NCI-H526 (cell line): ENCODE measurements around the gene RNASE8.
"Not testable (repeated sequence)": the region's sequence is repeated elsewhere in the genome, so short reads cannot be mapped to it uniquely, and the experiment has no call there.

Experiments used
- DNase-seq, 2 experiments: peaks; one replicate each; lab custom pipeline; 2025; lab: John Stamatoyannopoulos, UW

Gene RNASE8

DNA sequence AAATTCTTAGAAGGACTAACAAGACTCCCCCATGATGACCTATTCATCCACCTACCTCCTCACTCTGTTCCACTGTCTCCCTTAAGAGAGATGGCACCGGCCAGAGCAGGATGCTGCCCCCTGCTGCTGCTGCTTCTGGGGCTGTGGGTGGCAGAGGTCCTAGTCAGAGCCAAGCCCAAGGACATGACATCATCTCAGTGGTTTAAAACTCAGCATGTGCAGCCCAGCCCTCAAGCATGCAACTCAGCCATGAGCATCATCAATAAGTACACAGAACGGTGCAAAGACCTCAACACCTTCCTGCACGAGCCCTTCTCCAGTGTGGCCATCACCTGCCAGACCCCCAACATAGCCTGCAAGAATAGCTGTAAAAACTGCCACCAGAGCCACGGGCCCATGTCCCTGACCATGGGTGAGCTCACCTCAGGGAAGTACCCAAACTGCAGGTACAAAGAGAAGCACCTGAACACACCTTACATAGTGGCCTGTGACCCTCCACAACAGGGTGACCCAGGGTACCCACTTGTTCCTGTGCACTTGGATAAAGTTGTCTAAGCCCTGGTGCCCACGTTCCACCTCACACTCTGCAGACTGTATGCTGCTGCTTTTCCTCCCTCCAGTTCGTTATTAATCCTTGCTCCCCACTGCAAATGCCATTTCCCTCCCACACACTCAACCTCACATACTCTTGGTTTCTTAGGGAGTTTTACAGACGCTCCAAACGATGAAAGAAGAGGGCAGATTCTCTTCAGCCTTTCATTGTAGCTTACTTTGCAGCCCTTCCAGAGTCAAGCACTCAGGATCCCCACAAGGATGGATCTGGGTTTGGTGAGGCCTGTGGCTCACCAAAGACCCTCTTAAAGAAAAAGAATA lies at the start of gene RNASE8:
RNASE8 (plus strand) TSS at position 20 of the 873 bp plus-strand sequence; CDS start at position 91, 71 bp downstream.
- DNase-seq = no peak

DNA sequence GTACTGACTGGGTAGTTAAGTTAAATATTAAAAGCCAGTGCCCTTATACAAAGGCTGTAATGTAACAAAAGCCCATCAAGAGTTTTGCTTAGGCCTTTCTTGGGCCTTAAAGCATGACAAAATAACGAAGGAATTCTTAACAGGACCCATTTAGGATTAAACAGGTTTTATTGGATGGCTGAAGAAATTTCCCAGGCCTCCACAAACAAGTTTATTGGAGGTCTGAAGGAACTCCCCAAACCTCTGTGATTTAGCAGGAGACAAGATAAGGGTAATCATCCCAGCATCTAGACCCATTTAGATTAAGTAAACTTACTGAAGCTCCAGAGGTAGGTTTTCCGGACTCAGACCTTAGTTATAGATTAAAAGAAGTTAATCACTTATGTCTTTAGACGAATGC lies 47.9 kb upstream of the RNASE8 start:
- not testable (repeated sequence) for DNase-seq

- DNase-seq = no peak
Observed at GRCh38 chr14:21011136-21011535, 46.5 kb upstream of the RNASE8 start.

DNA sequence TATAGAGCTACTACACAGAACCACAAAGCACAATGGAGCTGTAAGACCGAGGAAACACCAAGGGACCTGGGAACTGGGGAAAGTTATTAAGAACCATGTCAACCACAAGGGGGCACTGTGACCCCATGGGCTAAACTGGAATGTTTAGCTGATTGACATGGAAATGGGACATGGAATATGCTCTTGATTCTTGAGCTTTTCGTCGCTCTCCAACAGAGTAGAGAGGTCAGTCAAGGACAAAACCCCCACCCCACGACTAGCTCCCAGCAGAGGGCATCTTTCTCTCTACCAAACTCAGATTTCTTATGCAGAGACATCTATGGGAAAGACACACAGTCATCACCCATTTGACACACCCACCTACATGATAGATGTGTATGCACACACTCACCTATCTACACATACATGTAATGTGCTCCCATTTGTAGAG lies 42.8 kb upstream of the RNASE8 start:
- peak; percentile 86 to 92 for DNase-seq

GRCh38 chr14:21015312-21015711 lies 42.3 kb upstream of the RNASE8 start:
- DNase-seq = no peak

GRCh38 chr14:21016413-21017190 lies 41.0 kb upstream of the RNASE8 start:
- no peak for DNase-seq

GRCh38 chr14:21017528-21018245 lies 39.9 kb upstream of the RNASE8 start:
- no peak for DNase-seq

- no peak for DNase-seq
Observed at GRCh38 chr14:21018286-21018685, 39.3 kb upstream of the RNASE8 start.

- no peak for DNase-seq
Observed at GRCh38 chr14:21018781-21019180, 38.8 kb upstream of the RNASE8 start.

DNA sequence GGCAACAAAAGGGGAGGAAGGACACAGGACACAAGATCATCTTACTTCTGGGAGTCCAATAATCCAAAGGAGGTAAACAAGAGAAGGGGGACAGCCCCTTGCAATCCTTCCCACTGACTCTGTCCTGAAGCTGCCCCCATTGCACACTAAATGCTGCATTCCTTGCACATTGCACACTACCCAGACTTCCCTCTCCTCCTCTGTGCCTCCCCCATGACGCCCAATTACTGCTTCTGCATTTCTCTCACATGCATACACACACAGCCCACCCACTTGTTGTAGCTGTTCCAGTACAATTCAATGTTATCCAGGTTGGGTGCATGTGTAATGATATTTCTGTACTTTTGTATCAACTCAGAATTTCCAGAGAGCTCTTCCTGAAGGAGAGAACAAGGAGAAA lies 38.3 kb upstream of the RNASE8 start:
- no peak for DNase-seq

- DNase-seq = no peak
Observed at GRCh38 chr14:21020977-21021545, 36.6 kb upstream of the RNASE8 start.

DNA sequence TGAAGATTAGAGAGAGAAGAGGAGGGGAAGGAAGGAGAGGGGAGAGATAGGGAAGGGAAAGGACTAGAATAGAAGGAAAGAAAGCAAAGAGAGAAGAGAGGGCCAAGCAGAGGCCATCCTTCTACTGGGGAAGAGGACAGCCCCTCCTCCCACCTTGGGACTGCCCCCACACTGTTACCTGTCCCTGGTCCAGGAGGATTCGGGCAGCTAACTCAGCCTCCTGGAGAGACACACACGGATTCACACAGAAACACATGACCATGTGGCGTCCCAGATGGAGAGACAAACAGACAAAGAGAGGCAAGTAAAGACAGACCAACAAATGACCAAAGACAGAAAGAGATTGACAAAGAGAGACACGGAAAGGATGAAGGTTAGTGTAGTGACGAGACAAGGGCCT lies 34.9 kb upstream of the RNASE8 start:
- no peak for DNase-seq

DNA sequence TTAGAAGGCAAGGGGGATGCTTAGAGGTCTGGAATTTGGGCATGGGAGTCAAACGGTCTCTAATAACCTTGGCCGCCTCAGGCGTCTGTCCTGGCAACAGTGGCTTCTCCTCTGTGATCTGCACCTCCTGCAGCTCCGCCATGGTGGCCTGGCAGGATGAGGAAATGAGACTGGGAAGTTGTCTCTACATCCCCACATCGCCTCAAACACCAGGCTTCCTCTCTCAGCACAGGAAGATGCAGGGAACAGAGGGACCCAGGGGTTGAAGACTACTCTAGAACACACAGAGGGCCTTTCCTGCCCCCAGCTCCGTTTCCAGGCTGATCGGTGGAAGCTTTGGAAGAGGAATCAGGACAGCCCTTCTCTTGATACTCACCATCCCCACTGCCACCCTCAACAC lies 34.4 kb upstream of the RNASE8 start:
- no peak for DNase-seq

DNA sequence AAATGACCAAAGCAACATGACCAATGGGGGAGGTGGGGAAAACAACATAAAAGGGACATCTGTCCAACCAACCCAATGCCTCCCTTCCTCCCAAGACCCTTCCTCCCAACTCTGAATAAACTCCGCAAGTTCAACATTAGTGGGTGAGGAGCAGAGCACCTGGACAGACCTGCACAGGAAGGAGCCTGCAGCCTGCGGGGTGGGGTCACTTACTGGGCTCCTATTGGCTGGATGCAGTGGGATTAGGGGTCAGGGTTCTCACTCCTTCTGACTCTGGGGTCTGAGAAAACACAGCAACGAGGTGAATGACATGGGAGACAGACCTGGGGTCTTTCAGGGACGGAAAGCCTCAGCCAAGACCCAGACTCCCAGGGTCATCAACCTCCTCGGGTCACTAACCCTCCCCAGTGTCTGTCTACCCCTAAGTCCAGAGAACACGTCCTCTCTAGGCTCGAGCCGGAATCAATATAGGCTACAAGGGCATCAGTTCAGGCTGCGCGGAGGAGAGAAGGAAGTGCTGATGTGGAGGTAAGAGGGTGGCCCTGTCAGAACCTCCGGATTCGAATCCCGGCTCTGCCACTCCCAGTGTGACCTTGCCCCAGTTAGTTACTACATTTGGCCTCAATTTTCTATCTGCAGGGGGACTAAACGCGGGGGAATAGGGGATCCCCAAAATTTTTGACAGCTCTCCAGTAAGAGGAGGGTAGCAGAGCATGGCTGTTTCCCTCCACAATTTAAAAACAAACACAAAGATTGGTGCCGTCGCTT lies 33.6 kb upstream of the RNASE8 start:
- DNase-seq = no peak

DNA sequence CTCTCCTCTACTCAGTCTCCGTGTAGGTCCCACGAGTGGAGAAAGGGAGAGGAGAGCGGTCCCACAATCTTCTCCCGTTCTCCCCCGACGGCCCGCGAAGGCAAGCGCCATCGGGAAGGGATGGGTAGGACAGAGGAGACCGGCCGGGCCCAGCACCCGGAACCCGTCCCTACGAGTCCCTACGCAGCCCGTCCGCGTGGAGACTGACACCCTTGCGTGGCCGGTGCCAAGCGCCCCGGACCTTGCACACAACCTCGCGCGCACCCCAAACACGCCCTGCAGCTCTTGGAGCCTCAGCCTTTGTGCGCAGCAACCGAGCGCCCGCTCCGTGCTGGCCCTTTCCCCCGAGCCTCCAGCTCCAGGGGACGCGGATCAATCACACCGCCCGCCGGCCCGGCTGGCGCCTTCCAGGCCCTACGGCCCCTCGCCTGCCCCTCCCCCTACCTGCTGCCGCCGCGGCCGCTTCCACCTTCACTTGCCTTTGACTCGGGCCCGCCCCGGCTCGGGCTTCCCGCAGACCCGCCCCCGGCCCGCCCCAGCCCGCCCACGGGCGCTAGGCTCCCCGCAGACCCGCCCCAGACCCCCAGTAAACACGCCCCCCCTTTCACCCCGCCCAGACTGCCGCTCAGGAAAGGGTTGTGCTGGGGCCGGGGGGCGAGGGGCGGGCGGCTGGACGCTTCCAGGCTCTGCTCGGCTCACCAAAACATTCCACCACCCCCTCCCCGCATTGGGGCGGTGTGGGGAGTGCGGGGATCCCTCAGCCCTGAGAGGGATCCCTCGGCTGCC lies 32.8 kb upstream of the RNASE8 start, which contains the start of gene NDRG2:
NDRG2 (minus strand) TSS at position 477 of the 786 bp plus-strand sequence. CDS start 1,746 bp downstream, outside the sequence.
- peak in 1 of 2 experiments; percentile 86 for DNase-seq

- DNase-seq = peak in 1 of 2 experiments; percentile 30
Observed at GRCh38 chr14:21025371-21026273, 32.0 kb upstream of the RNASE8 start.

GRCh38 chr14:21026274-21026987 lies 31.2 kb upstream of the RNASE8 start:
- DNase-seq = no peak

DNA sequence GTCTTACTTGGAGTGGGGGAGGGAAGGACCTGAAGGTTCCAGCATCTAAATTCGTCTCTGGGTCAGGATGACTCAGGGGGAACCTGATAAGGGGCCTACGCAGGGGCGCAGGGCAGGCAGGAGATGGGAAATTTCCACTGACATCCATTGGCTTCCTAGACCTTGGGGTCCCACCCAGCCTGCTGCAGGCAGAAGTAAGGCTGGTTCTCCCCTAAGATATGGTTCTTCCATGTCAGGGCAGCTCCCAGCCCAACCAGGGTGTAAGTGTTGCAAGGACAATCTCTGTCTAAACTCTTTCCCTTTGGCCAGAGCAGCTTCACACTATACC lies 30.7 kb upstream of the RNASE8 start:
- no peak for DNase-seq

DNA sequence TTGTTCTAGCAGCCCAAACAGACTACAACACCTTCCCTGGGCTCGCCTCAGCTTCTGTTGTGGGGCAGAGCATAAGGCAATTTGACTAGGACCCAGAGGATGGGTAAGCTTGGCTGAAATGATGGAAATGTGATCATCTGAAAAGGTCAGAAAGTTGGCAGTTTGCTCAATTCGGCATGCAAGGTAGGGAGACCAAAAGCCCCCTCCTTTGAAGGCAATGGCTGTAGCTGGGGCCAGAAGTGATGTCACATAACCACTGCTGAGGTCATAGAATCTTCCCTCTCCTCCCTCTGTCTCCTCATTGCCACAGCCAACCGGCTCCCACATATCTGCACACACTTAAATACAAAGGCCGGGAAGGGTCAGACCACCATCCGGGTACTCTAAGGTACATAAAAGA lies 27.7 kb upstream of the RNASE8 start, which contains the start of gene TPPP2:
TPPP2 (plus strand) TSS at position 301 of the 400 bp plus-strand sequence. CDS start 365 bp downstream, outside the sequence.
- DNase-seq = no peak
